ENCODE results near the gene ADAMTSL1.

- TF ChIP-seq, protein P1, sequence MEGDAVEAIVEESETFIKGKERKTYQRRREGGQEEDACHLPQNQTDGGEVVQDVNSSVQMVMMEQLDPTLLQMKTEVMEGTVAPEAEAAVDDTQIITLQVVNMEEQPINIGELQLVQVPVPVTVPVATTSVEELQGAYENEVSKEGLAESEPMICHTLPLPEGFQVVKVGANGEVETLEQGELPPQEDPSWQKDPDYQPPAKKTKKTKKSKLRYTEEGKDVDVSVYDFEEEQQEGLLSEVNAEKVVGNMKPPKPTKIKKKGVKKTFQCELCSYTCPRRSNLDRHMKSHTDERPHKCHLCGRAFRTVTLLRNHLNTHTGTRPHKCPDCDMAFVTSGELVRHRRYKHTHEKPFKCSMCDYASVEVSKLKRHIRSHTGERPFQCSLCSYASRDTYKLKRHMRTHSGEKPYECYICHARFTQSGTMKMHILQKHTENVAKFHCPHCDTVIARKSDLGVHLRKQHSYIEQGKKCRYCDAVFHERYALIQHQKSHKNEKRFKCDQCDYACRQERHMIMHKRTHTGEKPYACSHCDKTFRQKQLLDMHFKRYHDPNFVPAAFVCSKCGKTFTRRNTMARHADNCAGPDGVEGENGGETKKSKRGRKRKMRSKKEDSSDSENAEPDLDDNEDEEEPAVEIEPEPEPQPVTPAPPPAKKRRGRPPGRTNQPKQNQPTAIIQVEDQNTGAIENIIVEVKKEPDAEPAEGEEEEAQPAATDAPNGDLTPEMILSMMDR (IDR thresholded peaks at IDR 0.05): no peak
- TF ChIP-seq, protein P2, sequence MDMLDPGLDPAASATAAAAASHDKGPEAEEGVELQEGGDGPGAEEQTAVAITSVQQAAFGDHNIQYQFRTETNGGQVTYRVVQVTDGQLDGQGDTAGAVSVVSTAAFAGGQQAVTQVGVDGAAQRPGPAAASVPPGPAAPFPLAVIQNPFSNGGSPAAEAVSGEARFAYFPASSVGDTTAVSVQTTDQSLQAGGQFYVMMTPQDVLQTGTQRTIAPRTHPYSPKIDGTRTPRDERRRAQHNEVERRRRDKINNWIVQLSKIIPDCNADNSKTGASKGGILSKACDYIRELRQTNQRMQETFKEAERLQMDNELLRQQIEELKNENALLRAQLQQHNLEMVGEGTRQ (IDR thresholded peaks at IDR 0.05): no peak
- TF ChIP-seq MAX (IDR thresholded peaks at IDR 0.05): no peak
Observed at GRCh38 chr9:18896004-18896403, 422.1 kb downstream of the ADAMTSL1 start.
